IPS DF 6.9 (cell line): ENCODE results near the gene SDHB.

Experiments used
- DNase-seq: peaks from one replicate; pipeline ENCODE4 v3.0.0-alpha.2; 2013; ENCODE audit warnings: low read depth, low spot score
- H3K27ac ChIP-seq: one replicate; pipeline ENCODE4 v1.5.1; 2013; ENCODE audit warnings: low read length, control low read depth
- H3K27me3 ChIP-seq: 2 replicates; pipeline ENCODE4 v1.6.1; 2013; ENCODE audit warnings: mild to moderate bottlenecking, low read length; ENCODE audit not compliant: control insufficient read depth, insufficient read depth
- H3K36me3 ChIP-seq: 2 replicates; pipeline ENCODE4 v1.6.1; 2013; ENCODE audit warnings: low read length; ENCODE audit not compliant: control insufficient read depth, insufficient read depth
- H3K4me1 ChIP-seq: 2 replicates; pipeline ENCODE4 v1.6.1; 2013; ENCODE audit warnings: low read length; ENCODE audit not compliant: control insufficient read depth, insufficient read depth
- H3K4me3 ChIP-seq: 2 replicates; pipeline ENCODE4 v1.5.1; 2013; ENCODE audit warnings: mild to moderate bottlenecking, low read length
- H3K9me3 ChIP-seq: 2 replicates; pipeline ENCODE4 v1.6.1; 2013; ENCODE audit warnings: low read length, inconsistent platforms; ENCODE audit not compliant: control insufficient read depth, insufficient read depth
- WGBS: extraction: QIAGEN DNeasy Blood & Tissue Kit; methylation state at CpG from one replicate; pipeline ENCODE4 v1.1.7; 2013; ENCODE audit warnings: mixed read lengths, missing lambda C conversion rate; ENCODE audit not compliant: insufficient read length, insufficient coverage; 5-methylcytosine and 5-hydroxymethylcytosine counted together

SDHB gene

GRCh38 chr1:17004466-17005364 is 49.1 kb downstream of the SDHB start:
- Histone ChIP-seq H3K4me3 (no peak overlapping the region), H3K36me3 (peaks cover 19% of the 10 kb centered on the region), H3K27ac (no peak overlapping the region), H3K9me3 (no peaks in the 10 kb centered on the region), H3K27me3 (no peaks in the 10 kb centered on the region), H3K4me1 (peaks cover 2% of the 10 kb centered on the region; the same call in 1 of the 2 replicates)
- no CpG with 5 or more reads among the region's 24 CpGs for WGBS
- no peak for DNase-seq

- Histone ChIP-seq H3K27ac (no peak overlapping the region), H3K4me1 (no peaks in the 10 kb centered on the region), H3K27me3 (no peaks in the 10 kb centered on the region), H3K36me3 (peaks cover 19% of the 10 kb centered on the region), H3K9me3 (no peaks in the 10 kb centered on the region), H3K4me3 (no peak overlapping the region)
- WGBS = no CpG with 5 or more reads among the region's 4 CpGs
- DNase-seq = no peak
Measured at GRCh38 chr1:17002524-17002902, 51.3 kb downstream of the SDHB start.

- Histone ChIP-seq H3K4me3 (no peak overlapping the region), H3K4me1 (no peaks in the 10 kb centered on the region), H3K9me3 (no peaks in the 10 kb centered on the region), H3K36me3 (peaks cover 19% of the 10 kb centered on the region), H3K27ac (no peak overlapping the region), H3K27me3 (no peaks in the 10 kb centered on the region)
- no peak for DNase-seq
- no CpG with 5 or more reads among the region's 19 CpGs for WGBS
Measured at GRCh38 chr1:17001760-17002523, 51.9 kb downstream of the SDHB start.

- DNase-seq = no peak
- no CpG with 5 or more reads among the region's 8 CpGs for WGBS
- Histone ChIP-seq H3K27me3 (no peaks in the 10 kb centered on the region), H3K9me3 (no peaks in the 10 kb centered on the region), H3K4me3 (no peak overlapping the region), H3K36me3 (peaks cover 23% of the 10 kb centered on the region), H3K27ac (no peak overlapping the region), H3K4me1 (no peaks in the 10 kb centered on the region)
Measured at GRCh38 chr1:16999863-17000262, 54.0 kb downstream of the SDHB start.

- WGBS = no CpG with 5 or more reads among the region's 10 CpGs
- no peak for DNase-seq
- no peak overlapping the region for H3K4me3 ChIP-seq
- H3K4me1 ChIP-seq = no peaks in the 10 kb centered on the region
- no peaks in the 10 kb centered on the region for H3K27me3 ChIP-seq
- H3K36me3 ChIP-seq = peaks cover 15% of the 10 kb centered on the region
- H3K9me3 ChIP-seq = no peaks in the 10 kb centered on the region
- H3K27ac ChIP-seq = no peak overlapping the region
Measured at GRCh38 chr1:16998589-16998988, 55.2 kb downstream of the SDHB start.

- Histone ChIP-seq H3K27ac (no peak overlapping the region), H3K4me3 (no peak overlapping the region), H3K4me1 (no peaks in the 10 kb centered on the region), H3K9me3 (no peaks in the 10 kb centered on the region), H3K27me3 (no peaks in the 10 kb centered on the region), H3K36me3 (peaks cover 7% of the 10 kb centered on the region)
- DNase-seq = no peak
- WGBS = no CpG with 5 or more reads among the region's 14 CpGs
Measured at GRCh38 chr1:16996845-16997244, 57.0 kb downstream of the SDHB start.

GRCh38 chr1:16993521-16994038 is 60.3 kb downstream of the SDHB start:
- no peaks in the 10 kb centered on the region for H3K27me3 ChIP-seq
- DNase-seq = no peak
- no peak overlapping the region for H3K27ac ChIP-seq
- no peak overlapping the region for H3K4me3 ChIP-seq
- WGBS = no CpG with 5 or more reads among the region's 15 CpGs
- peaks cover 7% of the 10 kb centered on the region for H3K36me3 ChIP-seq
- no peaks in the 10 kb centered on the region for H3K9me3 ChIP-seq
- no peaks in the 10 kb centered on the region for H3K4me1 ChIP-seq

GRCh38 chr1:16992675-16993074 is 61.2 kb downstream of the SDHB start:
- no CpG with 5 or more reads among the region's 9 CpGs for WGBS
- H3K27ac ChIP-seq = no peak overlapping the region

GRCh38 chr1:16992102-16992501 is 61.7 kb downstream of the SDHB start:
- no peak for DNase-seq
- Histone ChIP-seq H3K9me3 (no peaks in the 10 kb centered on the region), H3K27ac (no peak overlapping the region), H3K36me3 (peaks cover 10% of the 10 kb centered on the region), H3K4me1 (no peaks in the 10 kb centered on the region), H3K4me3 (no peak overlapping the region), H3K27me3 (no peaks in the 10 kb centered on the region)
- WGBS = no CpG with 5 or more reads among the region's 12 CpGs

More at GRCh38 chr1:16992675-16993074, 61.2 kb downstream of the SDHB start:
- no peak for DNase-seq
- no peak overlapping the region for H3K4me3 ChIP-seq
- no peaks in the 10 kb centered on the region for H3K27me3 ChIP-seq
- H3K9me3 ChIP-seq = no peaks in the 10 kb centered on the region
- no peaks in the 10 kb centered on the region for H3K4me1 ChIP-seq
- H3K36me3 ChIP-seq = peaks cover 10% of the 10 kb centered on the region

- no peaks in the 10 kb centered on the region for H3K27me3 ChIP-seq
- H3K4me3 ChIP-seq = no peak overlapping the region
- peaks cover 10% of the 10 kb centered on the region for H3K36me3 ChIP-seq
- no peak overlapping the region for H3K27ac ChIP-seq
- DNase-seq = no peak
- WGBS = no CpG with 5 or more reads among the region's 12 CpGs
- H3K9me3 ChIP-seq = no peaks in the 10 kb centered on the region
- H3K4me1 ChIP-seq = no peaks in the 10 kb centered on the region
Measured at GRCh38 chr1:16991571-16991970, 62.3 kb downstream of the SDHB start.
